RWPE2 (cell line): ENCODE results near the gene MMS22L.

Experiments used
- ATAC-seq: fragments of 200-7000 bp; cut with Tn5 transposase; 3 replicates; pipeline ENCODE4 v1.9.1; 2021; ENCODE audit warnings: low read depth
- DNase-seq: peaks from one replicate; pipeline ENCODE4 v3.0.0-alpha.2; 2020; ENCODE audit warnings: low spot score
- H3K27ac ChIP-seq: fragments of 450-650 bp; 2 replicates; pipeline ENCODE4 v1.5.1; 2017; ENCODE audit warnings: mild to moderate bottlenecking; ENCODE audit not compliant: poor library complexity, severe bottlenecking
- H3K27me3 ChIP-seq: fragments of 250-450 bp; sonication (Bioruptor Pico); 2 replicates; pipeline ENCODE4 v1.5.1; 2021; ENCODE audit warnings: mild to moderate bottlenecking, moderate library complexity; ENCODE audit not compliant: insufficient read depth, poor library complexity, severe bottlenecking
- H3K36me3 ChIP-seq: fragments of 250-450 bp; sonication (Bioruptor Pico); 2 replicates; pipeline ENCODE4 v1.5.1; 2020; ENCODE audit warnings: low read depth, mild to moderate bottlenecking, moderate library complexity
- H3K4me1 ChIP-seq: fragments of 250-450 bp; sonication (Bioruptor Pico); 2 replicates; pipeline ENCODE4 v1.5.1; 2021; ENCODE audit warnings: mild to moderate bottlenecking, moderate library complexity; ENCODE audit not compliant: insufficient read depth, poor library complexity, severe bottlenecking
- H3K4me3 ChIP-seq: fragments of 250-450 bp; sonication (Bioruptor Pico); 2 replicates; pipeline ENCODE4 v1.5.1; 2021; ENCODE audit warnings: mild to moderate bottlenecking, moderate library complexity; ENCODE audit not compliant: severe bottlenecking
- H3K9me3 ChIP-seq: fragments of 250-450 bp; sonication (Bioruptor Pico); 2 replicates; pipeline ENCODE4 v1.5.1; 2021; ENCODE audit warnings: mild to moderate bottlenecking, moderate library complexity; ENCODE audit not compliant: severe bottlenecking
- TF ChIP-seq, protein P1 (sequence below): fragments of 450-650 bp; IDR thresholded peaks from one replicate; pipeline ENCODE4 v1.5.1; 2017; ENCODE audit warnings: mild to moderate bottlenecking, moderate library complexity; ENCODE audit not compliant: poor library complexity, severe bottlenecking

MMS22L gene

DNA sequence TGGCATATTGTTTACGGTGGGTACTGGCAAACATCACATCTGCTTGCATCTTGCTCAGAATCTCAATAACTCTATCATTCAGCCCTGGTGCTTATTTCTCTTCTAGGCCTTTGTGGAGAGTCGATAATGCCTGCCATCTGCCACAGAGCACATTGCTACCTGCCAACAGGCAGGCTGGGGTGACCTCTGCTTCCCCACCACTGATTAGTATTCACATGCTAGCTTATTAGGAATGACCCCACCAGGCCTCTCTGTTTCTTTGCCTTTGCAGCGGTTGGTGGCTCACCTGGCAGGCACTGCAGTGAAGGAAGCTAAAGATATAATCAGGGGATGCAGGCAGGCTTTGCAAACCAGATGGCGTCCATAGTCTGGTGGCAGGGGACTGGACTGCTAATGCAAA lies 154.5 kb downstream of the MMS22L start:
- no peaks in the 10 kb centered on the region for H3K36me3 ChIP-seq
- no peaks in the 10 kb centered on the region for H3K27me3 ChIP-seq
- H3K27ac ChIP-seq, result no peak overlapping the region
- no peaks in the 10 kb centered on the region for H3K9me3 ChIP-seq
- no peak for DNase-seq
- TF ChIP-seq, protein P1, sequence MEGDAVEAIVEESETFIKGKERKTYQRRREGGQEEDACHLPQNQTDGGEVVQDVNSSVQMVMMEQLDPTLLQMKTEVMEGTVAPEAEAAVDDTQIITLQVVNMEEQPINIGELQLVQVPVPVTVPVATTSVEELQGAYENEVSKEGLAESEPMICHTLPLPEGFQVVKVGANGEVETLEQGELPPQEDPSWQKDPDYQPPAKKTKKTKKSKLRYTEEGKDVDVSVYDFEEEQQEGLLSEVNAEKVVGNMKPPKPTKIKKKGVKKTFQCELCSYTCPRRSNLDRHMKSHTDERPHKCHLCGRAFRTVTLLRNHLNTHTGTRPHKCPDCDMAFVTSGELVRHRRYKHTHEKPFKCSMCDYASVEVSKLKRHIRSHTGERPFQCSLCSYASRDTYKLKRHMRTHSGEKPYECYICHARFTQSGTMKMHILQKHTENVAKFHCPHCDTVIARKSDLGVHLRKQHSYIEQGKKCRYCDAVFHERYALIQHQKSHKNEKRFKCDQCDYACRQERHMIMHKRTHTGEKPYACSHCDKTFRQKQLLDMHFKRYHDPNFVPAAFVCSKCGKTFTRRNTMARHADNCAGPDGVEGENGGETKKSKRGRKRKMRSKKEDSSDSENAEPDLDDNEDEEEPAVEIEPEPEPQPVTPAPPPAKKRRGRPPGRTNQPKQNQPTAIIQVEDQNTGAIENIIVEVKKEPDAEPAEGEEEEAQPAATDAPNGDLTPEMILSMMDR, result no peak
- ATAC-seq, result no peak
- H3K4me1 ChIP-seq, result no peaks in the 10 kb centered on the region
- no peak overlapping the region for H3K4me3 ChIP-seq

DNA sequence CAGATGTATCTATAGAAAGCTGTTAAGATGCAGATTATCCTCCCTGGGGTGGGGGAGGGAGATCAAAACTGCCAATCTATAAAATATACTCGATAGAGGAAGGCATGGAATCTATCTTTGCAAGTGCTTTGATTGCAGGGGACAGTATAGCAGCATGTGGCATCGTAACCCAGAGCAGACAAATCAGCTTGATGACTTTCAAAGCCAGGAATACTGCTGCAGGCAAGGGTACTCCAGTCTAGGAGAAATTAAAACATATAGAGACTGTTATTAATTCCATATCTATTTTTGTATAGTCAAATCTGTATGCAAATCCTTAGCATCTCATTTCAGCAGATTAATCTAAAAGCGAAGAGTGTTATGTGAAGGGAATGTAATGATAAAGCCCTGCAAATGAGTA lies 159.4 kb downstream of the MMS22L start:
- TF ChIP-seq, protein P1, result no peak
- Histone ChIP-seq H3K27ac (no peak overlapping the region), H3K4me3 (no peak overlapping the region), H3K9me3 (no peaks in the 10 kb centered on the region), H3K36me3 (no peaks in the 10 kb centered on the region), H3K27me3 (peaks cover 5% of the 10 kb centered on the region), H3K4me1 (no peaks in the 10 kb centered on the region)
- no peak for ATAC-seq
- DNase-seq, result no peak

DNA sequence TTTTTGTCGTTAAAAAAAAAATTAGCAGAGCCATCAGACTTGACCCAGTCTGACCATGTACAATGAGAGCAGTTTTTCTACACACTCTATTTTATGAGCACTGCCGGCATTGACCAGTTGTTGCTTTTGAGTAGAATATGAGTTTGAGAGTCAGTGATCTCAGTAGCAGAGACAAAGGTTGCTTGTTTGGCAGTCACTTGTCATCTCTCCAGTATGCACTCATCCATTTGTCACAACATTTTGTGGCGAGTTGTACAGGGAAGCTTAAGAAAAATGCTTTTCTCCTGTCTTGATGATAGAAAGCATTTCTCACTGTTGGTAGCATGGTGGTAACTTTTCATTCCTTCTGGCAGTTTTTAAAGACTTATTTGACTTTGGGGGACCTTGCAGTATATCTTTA lies 159.9 kb downstream of the MMS22L start:
- no peak overlapping the region for H3K4me3 ChIP-seq
- H3K4me1 ChIP-seq, result no peaks in the 10 kb centered on the region
- ATAC-seq, result no peak
- DNase-seq, result no peak
- H3K9me3 ChIP-seq, result no peaks in the 10 kb centered on the region
- no peak overlapping the region for H3K27ac ChIP-seq
- no peaks in the 10 kb centered on the region; the same call in 1 of the 2 replicates for H3K36me3 ChIP-seq
- TF ChIP-seq, protein P1, result no peak
- peaks cover 5% of the 10 kb centered on the region for H3K27me3 ChIP-seq

DNA sequence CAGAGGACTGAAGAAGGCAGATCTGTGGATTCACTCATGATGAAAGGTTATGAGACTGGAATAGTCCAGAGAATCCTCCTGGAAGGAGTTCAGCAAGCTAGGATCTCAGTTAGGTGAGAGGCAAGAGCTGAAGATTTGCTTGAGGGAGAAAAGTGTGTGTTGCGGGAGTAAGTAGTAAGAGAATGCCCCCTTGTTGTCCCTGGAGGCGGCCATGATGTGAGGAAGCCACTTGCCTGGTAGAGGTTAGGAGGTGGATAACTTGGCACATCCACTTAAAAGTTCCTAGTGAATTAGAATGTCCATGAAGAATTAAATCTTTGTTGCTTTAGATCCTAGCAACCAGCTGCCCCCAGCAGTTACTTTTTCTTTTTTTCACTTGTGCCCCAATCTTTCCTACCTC lies 162.5 kb downstream of the MMS22L start:
- DNase-seq, result no peak
- no peak overlapping the region for H3K4me3 ChIP-seq
- peaks cover 5% of the 10 kb centered on the region for H3K27me3 ChIP-seq
- H3K4me1 ChIP-seq, result no peaks in the 10 kb centered on the region
- TF ChIP-seq, protein P1, result no peak
- no peak overlapping the region for H3K27ac ChIP-seq
- no peak for ATAC-seq
- no peaks in the 10 kb centered on the region; the same call in 1 of the 2 replicates for H3K36me3 ChIP-seq
- no peaks in the 10 kb centered on the region for H3K9me3 ChIP-seq

DNA sequence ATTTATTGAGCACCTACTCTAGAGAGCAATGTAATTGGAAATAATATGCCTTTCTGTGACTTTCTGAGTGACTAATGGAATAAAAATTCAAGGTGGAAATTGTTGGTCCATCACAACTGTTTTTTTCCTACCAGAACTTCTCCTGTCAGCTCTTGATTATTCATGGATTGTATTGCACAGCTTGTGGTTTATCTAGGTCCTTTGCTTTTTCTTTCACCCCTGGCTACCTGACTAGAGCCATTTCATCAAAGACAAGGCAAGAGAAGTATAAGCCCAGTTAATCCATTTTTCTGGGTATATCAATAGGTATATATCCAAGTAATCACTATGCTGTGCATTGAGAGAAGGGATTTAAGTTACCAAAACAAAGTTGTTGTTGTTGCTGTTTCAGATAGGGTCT lies 168.4 kb downstream of the MMS22L start:
- Histone ChIP-seq H3K36me3 (no peaks in the 10 kb centered on the region; the same call in 1 of the 2 replicates), H3K9me3 (no peaks in the 10 kb centered on the region), H3K4me1 (no peaks in the 10 kb centered on the region), H3K27ac (no peak overlapping the region), H3K4me3 (no peak overlapping the region), H3K27me3 (no peaks in the 10 kb centered on the region)
- DNase-seq (no peak), ATAC-seq (no peak)
- TF ChIP-seq, protein P1, result no peak
